Globus pallidus (tissue), 1 donor: ENCODE results near the gene CAB39L.

ENCODE experiments used
- DNase-seq: peaks from one replicate; pipeline ENCODE4 v3.0.0-alpha.2; 2015; ENCODE audit warnings: low spot score

CAB39L gene

GRCh38 chr13:49287995-49288394 lies 155.9 kb downstream of the CAB39L start:
- DNase-seq, result no peak

- DNase-seq, result no peak
Observed at GRCh38 chr13:49279885-49280284, 164.0 kb downstream of the CAB39L start.

GRCh38 chr13:49279112-49279511 lies 164.8 kb downstream of the CAB39L start:
- DNase-seq, result no peak

- no peak for DNase-seq
Observed at GRCh38 chr13:49278211-49278610, 165.7 kb downstream of the CAB39L start.

GRCh38 chr13:49272296-49272695 lies 171.6 kb downstream of the CAB39L start:
- no peak for DNase-seq

GRCh38 chr13:49271264-49271663 lies 172.6 kb downstream of the CAB39L start:
- DNase-seq, result no peak

GRCh38 chr13:49265822-49266221 lies 178.0 kb downstream of the CAB39L start:
- DNase-seq, result no peak

- DNase-seq, result no peak
Observed at GRCh38 chr13:49262634-49263033, 181.2 kb downstream of the CAB39L start.

GRCh38 chr13:49259586-49259985 lies 184.3 kb downstream of the CAB39L start:
- DNase-seq, result no peak
